ENCODE results near the gene PDE6H.

- TF ChIP-seq CTCF (optimal IDR thresholded peaks at IDR 0.05 in 1 of 3, IDR thresholded peaks at IDR 0.05 in 1 of 3, conservative IDR thresholded peaks at IDR 0.05 in 1 of 3; ENCODE audit: extremely low read depth in 1 of 3, insufficient read depth in 2 of 3, low read length in 3 of 3) (no peak), EZH2 (IDR thresholded peaks at IDR 0.05; ENCODE audit: low read length) (no peak)
Measured at GRCh38 chr12:14970473-14970872, 2.4 kb upstream of the PDE6H start.

All from keratinocyte (primary cell).